ENCODE data around the gene SLC25A11.
A peak's percentile ranks its signal among the peaks of the same experiment; 100 is the strongest.

Gene SLC25A11

DNA sequence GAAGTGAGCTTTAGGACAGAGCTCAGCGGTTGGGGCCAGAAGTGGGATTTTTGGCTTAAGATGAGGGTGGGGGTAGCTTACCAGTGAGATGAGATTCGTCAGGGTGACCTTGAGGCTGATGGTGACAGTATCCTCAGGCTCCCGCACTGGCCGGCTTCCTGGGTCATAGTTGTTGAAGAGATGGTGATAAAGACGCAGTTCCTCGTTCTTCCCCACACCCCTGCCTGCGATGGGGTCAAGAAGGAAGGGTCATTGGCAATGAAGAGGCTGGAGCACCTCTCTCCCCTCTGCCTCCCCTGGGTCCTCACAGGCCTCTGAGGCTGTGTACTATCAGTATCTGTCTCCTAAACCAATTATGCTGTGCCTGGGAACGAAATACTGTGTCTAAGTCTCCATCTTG, 37.3 kb downstream of the SLC25A11 start:
- H3K4me3 ChIP-seq (replicated peaks; ENCODE audit: low read depth, low read length): no peak overlapping the region
- DNase-seq (ENCODE audit: extremely low read depth, low read depth): no peak
- TF ChIP-seq, protein P1, sequence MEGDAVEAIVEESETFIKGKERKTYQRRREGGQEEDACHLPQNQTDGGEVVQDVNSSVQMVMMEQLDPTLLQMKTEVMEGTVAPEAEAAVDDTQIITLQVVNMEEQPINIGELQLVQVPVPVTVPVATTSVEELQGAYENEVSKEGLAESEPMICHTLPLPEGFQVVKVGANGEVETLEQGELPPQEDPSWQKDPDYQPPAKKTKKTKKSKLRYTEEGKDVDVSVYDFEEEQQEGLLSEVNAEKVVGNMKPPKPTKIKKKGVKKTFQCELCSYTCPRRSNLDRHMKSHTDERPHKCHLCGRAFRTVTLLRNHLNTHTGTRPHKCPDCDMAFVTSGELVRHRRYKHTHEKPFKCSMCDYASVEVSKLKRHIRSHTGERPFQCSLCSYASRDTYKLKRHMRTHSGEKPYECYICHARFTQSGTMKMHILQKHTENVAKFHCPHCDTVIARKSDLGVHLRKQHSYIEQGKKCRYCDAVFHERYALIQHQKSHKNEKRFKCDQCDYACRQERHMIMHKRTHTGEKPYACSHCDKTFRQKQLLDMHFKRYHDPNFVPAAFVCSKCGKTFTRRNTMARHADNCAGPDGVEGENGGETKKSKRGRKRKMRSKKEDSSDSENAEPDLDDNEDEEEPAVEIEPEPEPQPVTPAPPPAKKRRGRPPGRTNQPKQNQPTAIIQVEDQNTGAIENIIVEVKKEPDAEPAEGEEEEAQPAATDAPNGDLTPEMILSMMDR (IDR thresholded peaks at IDR 0.05; ENCODE audit: low read depth, low read length, missing control alignments): no peak

DNA sequence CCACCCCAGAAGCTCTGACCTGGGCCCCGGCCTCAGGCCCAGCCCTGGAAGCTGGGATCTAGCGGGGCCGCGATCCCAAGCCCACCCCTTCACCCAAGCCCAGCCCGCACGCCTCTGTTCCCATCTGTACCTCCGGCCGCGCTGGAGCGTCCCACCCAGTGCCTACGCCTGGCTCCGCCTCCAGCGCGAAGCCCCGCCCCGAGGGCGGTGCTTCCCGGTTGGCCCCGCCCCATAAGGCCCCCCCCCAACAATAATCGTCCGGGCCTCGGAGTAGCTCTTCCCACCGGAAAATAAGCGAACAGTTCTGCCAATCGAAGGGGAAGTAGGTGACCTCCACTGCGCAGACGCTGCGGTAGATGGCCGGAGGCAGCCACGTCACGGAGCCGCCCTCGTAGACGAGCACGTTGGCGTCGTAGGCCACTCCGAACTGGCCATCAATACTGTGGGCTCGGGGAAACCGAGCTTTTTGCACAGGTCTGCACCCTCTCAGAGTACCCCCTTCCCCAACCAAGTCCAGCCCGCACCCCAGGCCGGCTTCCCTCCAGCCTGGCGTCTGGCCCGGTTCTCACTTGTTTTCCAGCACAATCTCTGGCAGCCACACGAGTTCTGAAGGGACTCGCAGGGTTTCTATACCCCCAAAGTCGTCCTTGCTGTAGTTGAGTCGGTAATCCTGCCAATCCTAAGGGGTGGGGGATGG, 38.0 kb downstream of the SLC25A11 start:
- no peak for DNase-seq (ENCODE audit: extremely low read depth, low read depth)
- TF ChIP-seq, protein P1 (IDR thresholded peaks at IDR 0.05; ENCODE audit: low read depth, low read length, missing control alignments): no peak
- no peak overlapping the region for H3K4me3 ChIP-seq (replicated peaks; ENCODE audit: low read depth, low read length)

DNA sequence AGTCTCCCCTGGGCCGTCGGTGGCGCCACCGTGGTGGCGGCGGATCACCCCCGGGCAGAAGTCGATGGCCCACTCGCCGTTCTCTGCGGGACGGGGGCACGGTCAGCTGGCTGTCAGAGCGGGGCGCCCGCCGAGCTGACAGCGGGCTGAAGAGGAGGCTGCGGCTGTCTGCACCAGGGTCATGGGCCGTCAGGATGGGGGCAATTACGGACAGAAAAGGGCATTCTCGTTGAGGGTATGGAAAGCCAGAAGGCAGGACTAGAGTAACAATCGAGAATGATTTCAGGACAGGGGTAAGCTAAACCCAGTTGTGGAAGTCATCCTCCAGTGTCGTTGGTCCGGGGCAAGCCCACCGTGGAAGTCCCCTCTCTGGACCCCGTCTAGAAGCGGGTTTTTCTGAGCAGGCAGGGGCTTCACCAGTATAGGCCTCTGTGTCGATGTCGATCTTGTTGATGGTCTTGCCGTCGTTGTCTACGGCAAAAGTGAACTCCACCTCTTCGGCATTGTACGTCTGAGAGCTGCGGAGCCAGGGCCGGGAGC, 38.7 kb downstream of the SLC25A11 start:
- DNase-seq (ENCODE audit: extremely low read depth, low read depth): no peak
- TF ChIP-seq, protein P1 (IDR thresholded peaks at IDR 0.05; ENCODE audit: low read depth, low read length, missing control alignments): no peak
- H3K4me3 ChIP-seq (replicated peaks; ENCODE audit: low read depth, low read length): no peak overlapping the region

DNA sequence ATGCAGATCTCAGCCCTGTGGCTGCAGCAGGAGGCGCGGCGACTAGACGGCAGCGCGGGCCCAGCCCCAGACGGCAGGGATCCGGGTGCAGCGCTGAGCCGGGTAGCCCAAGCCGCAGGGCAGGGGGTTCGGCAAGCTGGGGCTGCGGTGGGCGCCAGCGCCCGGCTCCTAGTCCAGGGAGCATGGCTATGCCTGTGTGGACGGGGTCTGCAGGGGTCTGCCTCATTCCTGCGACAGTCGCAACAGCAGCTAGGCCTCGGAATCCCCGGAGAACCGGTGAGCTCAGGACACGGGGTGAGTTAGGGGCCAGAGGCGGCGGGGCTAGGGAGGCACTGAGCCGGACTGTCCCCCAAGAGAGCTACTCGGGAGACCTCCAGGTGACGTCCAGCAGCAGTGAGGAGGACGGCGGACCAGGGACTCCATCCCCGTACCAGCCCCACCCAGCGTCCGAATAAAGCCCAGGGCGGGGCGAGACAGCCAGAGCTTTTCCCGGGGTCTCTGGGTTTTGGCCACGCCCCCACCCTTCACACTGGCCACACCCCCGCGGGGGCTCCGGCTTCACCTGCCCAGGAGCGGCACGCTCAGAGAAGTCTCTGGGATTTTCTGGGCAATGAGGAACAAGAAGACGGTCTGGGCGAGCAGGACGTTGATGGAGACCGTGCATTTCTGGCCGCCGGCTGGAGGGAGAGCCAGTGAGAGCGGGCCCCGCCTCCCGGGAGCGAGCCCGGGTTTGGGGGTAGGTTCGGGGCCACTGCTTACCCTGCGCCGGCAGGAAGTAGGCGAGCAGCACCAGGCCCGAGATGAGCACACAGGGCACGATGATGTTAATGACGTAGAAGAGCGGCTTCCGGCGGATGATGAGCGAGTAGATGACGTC, 39.4 kb downstream of the SLC25A11 start:
- no peak for DNase-seq (ENCODE audit: extremely low read depth, low read depth)
- no peak overlapping the region for H3K4me3 ChIP-seq (replicated peaks; ENCODE audit: low read depth, low read length)
- TF ChIP-seq, protein P1 (IDR thresholded peaks at IDR 0.05; ENCODE audit: low read depth, low read length, missing control alignments): no peak

DNA sequence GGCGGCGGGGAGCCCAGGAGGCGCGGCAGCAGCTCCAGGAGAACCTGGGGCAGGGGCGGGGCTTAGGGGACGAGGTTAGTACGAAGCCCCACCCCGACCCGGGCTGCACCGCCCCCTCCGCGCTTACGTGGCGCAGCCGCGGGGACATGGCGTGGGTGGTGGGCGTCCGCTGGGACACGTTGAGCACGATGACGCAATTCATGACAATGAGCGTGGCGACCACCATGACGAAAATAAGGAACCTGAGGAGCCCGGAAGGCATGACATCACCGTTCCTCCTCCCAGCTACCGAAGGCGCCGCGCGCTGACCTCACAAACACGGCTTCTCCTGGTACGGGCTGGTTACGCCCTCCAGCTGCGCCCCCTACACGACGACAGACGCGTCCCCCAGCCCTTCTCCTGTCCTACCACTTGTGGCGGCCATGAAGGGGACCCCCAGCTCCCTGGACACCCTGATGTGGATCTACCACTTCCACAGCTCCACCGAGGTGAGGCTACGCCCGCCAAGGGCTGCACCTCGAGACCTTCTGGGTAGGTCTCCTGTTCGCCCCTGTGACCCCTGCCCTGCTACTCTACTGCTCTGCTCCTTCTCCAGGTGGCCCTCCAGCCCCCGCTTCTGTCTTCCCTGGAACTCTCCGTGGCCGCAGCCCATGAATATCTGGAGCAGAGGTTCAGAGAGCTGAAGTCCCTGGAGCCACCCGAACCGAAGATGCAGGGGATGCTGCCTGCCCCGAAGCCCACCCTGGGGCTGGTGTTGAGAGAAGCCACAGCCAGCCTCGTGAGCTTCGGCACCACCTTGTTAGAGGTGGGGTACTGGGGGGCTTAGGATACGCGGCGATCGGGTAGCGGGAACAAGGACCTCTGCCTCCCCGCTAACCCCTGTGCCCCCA, 40.3 kb downstream of the SLC25A11 start, which contains the start of gene C17orf107:
C17orf107 (plus strand) TSS at position 196 of the 890 bp plus-strand sequence; CDS start at position 423, 227 bp downstream.
- peak; percentile 51 for DNase-seq (ENCODE audit: extremely low read depth, low read depth)
- peak within 1 kb of the TSS; percentile 19 for H3K4me3 ChIP-seq (replicated peaks; ENCODE audit: low read depth, low read length)
- TF ChIP-seq, protein P1 (IDR thresholded peaks at IDR 0.05; ENCODE audit: low read depth, low read length, missing control alignments): no peak

DNA sequence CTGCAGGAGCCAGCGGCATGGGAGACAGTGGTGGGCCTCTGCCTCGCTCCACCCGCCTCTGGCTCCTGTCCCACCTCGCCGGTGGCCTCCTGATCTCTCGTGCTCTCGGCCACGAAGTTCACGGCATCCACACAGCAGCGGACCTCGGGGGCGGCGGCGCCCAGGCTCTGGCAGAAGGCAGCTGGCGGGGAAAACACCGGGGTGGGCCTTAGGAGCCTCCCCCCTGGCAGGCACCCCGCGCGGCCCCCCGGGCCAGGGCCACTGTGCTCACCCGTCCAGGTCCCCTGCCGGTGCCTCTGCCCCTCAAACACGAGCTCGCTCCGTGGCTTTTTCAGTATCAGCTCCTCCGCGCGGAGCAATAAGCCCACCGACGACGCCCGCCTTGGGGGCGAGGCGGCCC, 40.9 kb downstream of the SLC25A11 start:
- TF ChIP-seq, protein P1 (IDR thresholded peaks at IDR 0.05; ENCODE audit: low read depth, low read length, missing control alignments): no peak
- H3K4me3 ChIP-seq (replicated peaks; ENCODE audit: low read depth, low read length): peak overlapping the region; percentile 19
- DNase-seq (ENCODE audit: extremely low read depth, low read depth): no peak

Data from HFF-Myc (cell line).